ENCODE data around the gene GDI2.

DNA sequence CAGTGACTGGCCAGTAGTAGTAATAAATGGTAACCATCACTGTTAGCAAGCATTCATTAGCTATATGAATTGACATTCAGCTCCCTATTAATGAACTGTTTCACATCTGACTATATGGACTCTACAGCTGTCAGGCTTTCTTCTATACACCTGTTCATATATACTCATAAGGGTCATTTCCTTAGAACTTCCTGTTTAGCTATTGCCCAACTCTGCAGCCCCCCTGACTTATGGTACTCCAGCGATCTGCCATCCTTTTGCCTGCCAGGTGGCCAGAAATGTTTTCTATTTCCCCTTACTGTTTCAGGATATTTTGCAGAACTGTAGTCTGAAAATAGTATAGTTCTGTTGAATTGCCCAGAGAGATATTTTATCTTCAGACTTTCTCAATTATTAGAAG, 72.0 kb downstream of the GDI2 start:
- TF ChIP-seq CTCF (IDR thresholded peaks at IDR 0.05) = no peak
- no peak for TF ChIP-seq POLR2A (IDR thresholded peaks at IDR 0.05)
- TF ChIP-seq POLR2AphosphoS5 (IDR thresholded peaks at IDR 0.05) = no peak
- TF ChIP-seq EP300 (IDR thresholded peaks at IDR 0.05; ENCODE audit: low read depth) = no peak

Measured in transverse colon (tissue), 4 donors.